Measurements from ENCODE around the gene ZHX3. TPM values are rescaled to one million over a fixed set of nuclear protein-coding genes. Genes with fewer than 3 reads are reported as not detected.

Gene ZHX3
- total RNA-seq, 6 experiments from 2014 or later, result 17.6 to 47.4 (median 26.2) TPM

- intact Hi-C loops (cut with DNase I), result no loop called here
- no peak for DNase-seq
- H3K27ac ChIP-seq, result no peak overlapping the region
- H3K36me3 ChIP-seq, result peaks cover 0 to 20% (median 6%) of the 10 kb centered on the region in 4 donors
- no peak overlapping the region for H3K4me3 ChIP-seq
- WGBS (ENCODE audit: insufficient coverage, low coverage, low lambda C conversion rate, missing lambda C conversion rate), result 98% methylated on average over 5 of the region's 8 CpGs
- H3K27me3 ChIP-seq, result no peaks in the 10 kb centered on the region
- peak in 1 of 4 donors; percentile 24 for ATAC-seq
- no peak for TF ChIP-seq CTCF (IDR thresholded peaks at IDR 0.05)
- no peak for TF ChIP-seq POLR2A (IDR thresholded peaks at IDR 0.05)
- H3K9me3 ChIP-seq, result no peaks in the 10 kb centered on the region
- no peaks in the 10 kb centered on the region for H3K4me1 ChIP-seq
Measured at GRCh38 chr20:41201760-41202159, 115.8 kb downstream of the ZHX3 start.

GRCh38 chr20:41200446-41201202 lies 116.9 kb downstream of the ZHX3 start:
- no peak for TF ChIP-seq POLR2A (IDR thresholded peaks at IDR 0.05)
- TF ChIP-seq CTCF (IDR thresholded peaks at IDR 0.05), result no peak
- Histone ChIP-seq H3K27ac (no peak overlapping the region), H3K36me3 (peaks cover 0 to 20% (median 6%) of the 10 kb centered on the region in 4 donors), H3K27me3 (no peaks in the 10 kb centered on the region), H3K4me1 (no peaks in the 10 kb centered on the region), H3K4me3 (no peak overlapping the region), H3K9me3 (no peaks in the 10 kb centered on the region)
- ATAC-seq (no peak), DNase-seq (no peak)
- intact Hi-C loops (cut with DNase I), result no loop called here
- WGBS (ENCODE audit: insufficient coverage, low coverage, low lambda C conversion rate, missing lambda C conversion rate), result 100% methylated on average over 1 of the region's 3 CpGs

DNA sequence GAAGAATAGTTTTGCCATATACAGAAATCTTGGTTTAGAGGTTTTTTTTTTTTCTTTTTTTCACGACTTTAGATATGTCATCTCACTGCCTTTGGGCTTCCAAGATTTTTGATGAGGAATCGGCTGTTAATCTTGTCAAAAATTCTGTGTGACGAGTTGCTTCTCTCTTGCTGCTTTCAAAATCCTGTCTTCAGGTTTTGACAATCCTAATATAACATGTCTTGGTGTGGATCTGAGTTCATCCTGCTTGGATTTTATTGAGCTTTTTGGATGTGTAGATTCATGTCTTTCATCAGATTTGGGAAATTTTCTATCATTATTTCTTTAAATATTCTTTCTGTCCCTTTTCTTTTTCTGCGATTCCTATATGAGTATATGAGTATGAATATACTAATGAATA lies 119.1 kb downstream of the ZHX3 start:
- intact Hi-C loops (cut with DNase I), result no loop called here
- H3K9me3 ChIP-seq, result no peaks in the 10 kb centered on the region
- H3K4me1 ChIP-seq, result no peaks in the 10 kb centered on the region
- 95% methylated on average over 4 of the region's 4 CpGs for WGBS (ENCODE audit: insufficient coverage, low coverage, low lambda C conversion rate, missing lambda C conversion rate)
- H3K36me3 ChIP-seq, result peaks cover 0 to 6% (median 0%) of the 10 kb centered on the region in 4 donors
- ATAC-seq, result no peak
- no peak overlapping the region for H3K4me3 ChIP-seq
- H3K27ac ChIP-seq, result no peak overlapping the region
- no peaks in the 10 kb centered on the region for H3K27me3 ChIP-seq
- DNase-seq, result no peak
- no peak for TF ChIP-seq CTCF (IDR thresholded peaks at IDR 0.05)
- no peak for TF ChIP-seq POLR2A (IDR thresholded peaks at IDR 0.05)

DNA sequence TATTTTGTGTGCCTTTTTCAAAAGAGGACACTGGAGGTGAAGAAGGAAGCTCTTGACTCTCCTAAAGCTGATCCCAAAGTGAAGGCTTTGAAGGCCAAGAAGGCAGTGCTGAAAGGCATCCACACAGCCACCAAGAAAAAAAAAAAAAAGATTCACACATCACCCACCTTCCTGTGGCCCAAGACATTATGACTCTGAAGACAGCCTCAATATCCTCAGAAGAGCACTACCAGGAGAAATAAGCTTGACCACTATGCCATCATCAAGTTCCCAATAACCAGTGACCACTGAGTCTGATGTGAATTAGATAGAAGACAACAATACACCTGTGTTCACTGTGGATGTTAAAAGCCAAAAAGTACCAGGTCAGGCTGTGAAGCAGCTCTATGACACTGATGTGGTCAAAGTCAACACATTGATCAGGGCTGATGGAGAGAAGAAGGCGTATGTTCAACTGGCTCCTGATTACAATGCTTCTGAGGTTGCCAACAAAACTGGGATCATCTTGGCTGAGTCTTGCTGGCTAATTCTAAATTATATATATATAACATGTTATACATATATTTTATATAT lies 120.8 kb downstream of the ZHX3 start:
- H3K4me1 ChIP-seq, result no peaks in the 10 kb centered on the region
- intact Hi-C loops (cut with DNase I), result no loop called here
- no peak for ATAC-seq
- no peak overlapping the region for H3K27ac ChIP-seq
- WGBS (ENCODE audit: insufficient coverage, low coverage, low lambda C conversion rate, missing lambda C conversion rate), result 93% methylated on average over 1 of the region's 1 CpG
- no peak overlapping the region for H3K4me3 ChIP-seq
- no peaks in the 10 kb centered on the region for H3K36me3 ChIP-seq
- no peak for TF ChIP-seq POLR2A (IDR thresholded peaks at IDR 0.05)
- TF ChIP-seq CTCF (IDR thresholded peaks at IDR 0.05), result no peak
- no peak for DNase-seq
- no peaks in the 10 kb centered on the region for H3K9me3 ChIP-seq
- no peaks in the 10 kb centered on the region for H3K27me3 ChIP-seq

Measured in right lobe of liver (tissue), 6 donors.